ENCODE data around the gene TRPV6.
A peak's percentile ranks its signal among the peaks of the same experiment; 100 is the strongest.

Gene TRPV6

GRCh38 chr7:142833174-142834048 is 52.1 kb downstream of the TRPV6 start:
- FAIRE-seq (peak; percentile 54), DNase-seq (ENCODE audit: insufficient read length) (no peak)
- TF ChIP-seq POLR2AphosphoS5 (IDR thresholded peaks at IDR 0.05; ENCODE audit: low read depth, low read length): no peak
- TF ChIP-seq POLR2A (IDR thresholded peaks at IDR 0.05; ENCODE audit: low read depth, low read length): no peak
- no peak for TF ChIP-seq TAF1 (IDR thresholded peaks at IDR 0.05; ENCODE audit: borderline replicate concordance, low read depth, low read length)

DNA sequence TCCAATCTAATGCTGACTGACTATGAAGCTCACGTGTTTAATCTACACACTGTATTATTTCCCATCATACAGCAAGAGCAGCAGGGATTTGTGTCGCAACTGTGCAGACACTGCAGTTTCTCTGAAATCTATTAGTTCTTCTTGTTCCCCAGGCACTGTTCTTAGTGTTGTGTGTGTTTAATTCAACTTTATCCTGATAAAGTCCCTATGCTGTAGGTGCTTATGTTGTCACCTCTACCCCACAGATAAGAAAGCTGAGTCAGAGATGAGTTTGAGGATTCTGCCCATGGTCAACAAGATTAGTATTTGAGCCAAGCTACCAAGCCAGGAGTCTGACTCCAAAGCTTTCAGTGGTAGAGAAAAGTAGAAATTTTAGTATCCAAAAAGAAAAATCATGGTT is 53.1 kb downstream of the TRPV6 start:
- TF ChIP-seq TAF1 (IDR thresholded peaks at IDR 0.05; ENCODE audit: borderline replicate concordance, low read depth, low read length): no peak
- DNase-seq (ENCODE audit: insufficient read length) (no peak), FAIRE-seq (no peak)

DNA sequence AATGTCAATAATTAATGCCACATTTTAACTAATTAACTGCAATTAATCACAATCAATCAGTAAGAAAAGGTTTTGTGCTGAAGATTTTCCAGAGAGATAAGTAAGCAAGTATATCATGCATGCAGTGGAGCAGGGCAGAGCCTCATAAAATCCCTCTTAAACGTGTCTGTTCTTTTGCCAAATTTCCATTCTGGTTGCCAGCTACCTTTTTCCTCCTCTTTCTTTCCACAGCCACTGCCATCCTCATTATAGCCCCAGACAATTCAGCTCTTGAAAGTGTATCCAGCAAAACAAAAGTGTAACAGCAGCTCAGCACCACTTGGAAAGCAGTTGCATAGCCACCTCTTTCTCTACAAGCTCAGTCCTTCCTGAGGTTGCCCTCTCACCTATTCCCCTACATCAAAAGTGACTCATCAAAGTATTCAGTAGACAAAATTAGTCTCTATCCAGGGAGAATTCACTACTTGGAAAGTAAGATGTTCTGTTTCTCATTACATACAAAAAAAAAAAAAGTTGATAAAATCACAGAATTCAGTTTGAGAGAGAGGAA is 57.5 kb downstream of the TRPV6 start:
- TF ChIP-seq POLR2A (IDR thresholded peaks at IDR 0.05; ENCODE audit: low read depth, low read length): no peak
- TF ChIP-seq TAF1 (IDR thresholded peaks at IDR 0.05; ENCODE audit: borderline replicate concordance, low read depth, low read length): no peak
- no peak for TF ChIP-seq POLR2AphosphoS5 (IDR thresholded peaks at IDR 0.05; ENCODE audit: low read depth, low read length)
- DNase-seq (ENCODE audit: insufficient read length): no peak
- no peak for FAIRE-seq

DNA sequence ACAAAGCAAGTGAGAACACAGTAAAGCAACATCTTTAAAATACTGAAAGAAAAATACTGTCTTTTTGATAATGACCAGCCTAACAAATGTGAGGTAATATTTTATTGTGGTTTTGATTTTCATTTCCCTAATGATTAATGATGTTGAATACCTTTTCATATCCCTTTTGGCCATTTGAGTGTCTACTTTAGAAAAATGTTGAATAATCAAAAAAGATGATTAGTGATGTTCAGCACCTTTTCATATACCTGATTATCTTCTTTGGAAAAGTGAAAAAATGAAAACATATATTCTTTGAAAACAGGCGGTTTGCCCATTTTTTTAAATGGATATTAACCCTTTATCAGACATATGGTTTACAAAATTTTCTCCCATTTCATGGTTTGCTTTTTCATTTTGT is 62.8 kb downstream of the TRPV6 start:
- DNase-seq (ENCODE audit: insufficient read length): no peak
- TF ChIP-seq TAF1 (IDR thresholded peaks at IDR 0.05; ENCODE audit: borderline replicate concordance, low read depth, low read length): no peak
- TF ChIP-seq POLR2AphosphoS5 (IDR thresholded peaks at IDR 0.05; ENCODE audit: low read depth, low read length): no peak
- no peak for TF ChIP-seq POLR2A (IDR thresholded peaks at IDR 0.05; ENCODE audit: low read depth, low read length)
- FAIRE-seq: no peak

Measured in GM12892 (cell line).